C4-2B (cell line): Measurements from ENCODE around the gene SPATA7.

Experiments
- H3K27ac ChIP-seq: fragments of 450-650 bp; 2 replicates; pipeline ENCODE4 v1.5.1; 2017
- CTCF ChIP-seq: fragments of 450-650 bp; conservative IDR thresholded peaks from 2 replicates; pipeline ENCODE4 v1.5.1; 2017; ENCODE audit warnings: mild to moderate bottlenecking
- ZFX ChIP-seq: fragments of 450-650 bp; IDR thresholded peaks from 2 replicates; pipeline ENCODE4 v1.6.1; 2017

SPATA7 gene

GRCh38 chr14:88473791-88474190, 88.3 kb downstream of the SPATA7 start:
- H3K27ac ChIP-seq, result no peak overlapping the region
- TF ChIP-seq CTCF (no peak), ZFX (no peak)

GRCh38 chr14:88476214-88476774, 90.8 kb downstream of the SPATA7 start:
- H3K27ac ChIP-seq, result no peak overlapping the region
- TF ChIP-seq ZFX (no peak), CTCF (no peak)

GRCh38 chr14:88476825-88477224, 91.4 kb downstream of the SPATA7 start:
- no peak for TF ChIP-seq ZFX
- no peak for TF ChIP-seq CTCF

GRCh38 chr14:88477513-88478250, 92.2 kb downstream of the SPATA7 start:
- no peak overlapping the region for H3K27ac ChIP-seq
- TF ChIP-seq ZFX, result no peak

More at GRCh38 chr14:88476825-88477224, 91.4 kb downstream of the SPATA7 start:
- H3K27ac ChIP-seq, result no peak overlapping the region

- no peak overlapping the region for H3K27ac ChIP-seq
- TF ChIP-seq CTCF, result no peak
- no peak for TF ChIP-seq ZFX
Observed at GRCh38 chr14:88478931-88479330, 93.5 kb downstream of the SPATA7 start.

GRCh38 chr14:88479574-88479987, 94.1 kb downstream of the SPATA7 start:
- TF ChIP-seq ZFX (no peak), CTCF (no peak)
- H3K27ac ChIP-seq, result no peak overlapping the region

- TF ChIP-seq CTCF (no peak), ZFX (no peak)
- H3K27ac ChIP-seq, result no peak overlapping the region
Observed at GRCh38 chr14:88481059-88481458, 95.6 kb downstream of the SPATA7 start.

- no peak overlapping the region for H3K27ac ChIP-seq
- no peak for TF ChIP-seq CTCF
- no peak for TF ChIP-seq ZFX
Observed at GRCh38 chr14:88481794-88482193, 96.3 kb downstream of the SPATA7 start.
